ENCODE measurements around the gene C1orf105. TPM values are rescaled to one million over a fixed set of nuclear protein-coding genes. Genes with fewer than 3 reads are reported as not detected.

The C1orf105 gene
- total and polyA plus RNA-seq, 4 donors = 0.16 TPM; not detected in 3

DNA sequence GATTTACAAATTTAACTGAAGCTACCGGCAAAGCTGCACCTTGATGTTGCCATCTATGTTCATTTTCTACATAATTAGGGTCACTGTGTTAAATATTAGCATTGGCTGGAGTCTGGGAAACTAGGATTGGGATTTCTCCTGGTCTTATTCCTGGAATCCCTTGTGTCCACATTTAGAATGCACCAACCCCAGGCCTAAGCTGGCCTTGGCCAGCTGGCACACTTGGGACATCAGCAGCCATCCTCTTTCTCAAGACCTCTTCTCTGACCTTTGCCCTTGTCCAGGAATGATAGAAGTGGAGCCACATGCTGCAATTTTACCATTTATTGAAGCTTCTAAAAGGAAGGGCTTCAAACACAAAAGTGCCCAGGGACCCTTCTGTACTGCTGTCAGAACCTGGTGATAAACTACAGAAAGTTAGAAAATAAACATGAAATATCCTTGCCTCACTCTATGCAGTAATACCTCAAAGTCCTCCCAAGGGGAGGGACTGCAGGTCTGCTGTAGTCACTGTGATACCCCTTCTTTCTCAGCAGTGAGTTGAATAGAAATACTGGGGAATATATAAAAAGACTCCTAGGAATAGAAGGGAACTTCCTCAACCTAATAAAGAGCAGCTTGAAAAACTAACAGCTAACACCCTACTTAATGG is 37.1 kb downstream of the C1orf105 start:
- no peak overlapping the region for H3K9ac ChIP-seq (ENCODE audit: low read depth in 1 of 2, low read length in 2 of 2)
- no peak for DNase-seq (ENCODE audit: low spot score)
- H3K4me1 ChIP-seq (ENCODE audit: control insufficient read depth in 4 of 4, insufficient read depth in 4 of 4, low read length in 3 of 4) = no peaks in the 10 kb centered on the region
- H3K27me3 ChIP-seq (ENCODE audit: control insufficient read depth in 4 of 4, insufficient read depth in 4 of 4, low read length in 3 of 4) = no peaks in the 10 kb centered on the region
- 78% methylated on average over 1 of the region's 1 CpG for WGBS
- H3K36me3 ChIP-seq (ENCODE audit: control insufficient read depth in 4 of 4, insufficient read depth in 3 of 4, low read depth in 1 of 4, low read length in 3 of 4) = no peaks in the 10 kb centered on the region
- H3K27ac ChIP-seq (ENCODE audit: low read depth in 1 of 2, low read length in 2 of 2) = no peak overlapping the region
- no peak overlapping the region for H3K4me3 ChIP-seq (ENCODE audit: low read depth in 1 of 3, low read length in 3 of 3)
- H3K9me3 ChIP-seq (ENCODE audit: control insufficient read depth in 4 of 4, low read length in 3 of 4) = no peaks in the 10 kb centered on the region
- TF ChIP-seq HNF4A (conservative IDR thresholded peaks at IDR 0.05) (peak; percentile 14 to 40), JUND (IDR thresholded peaks at IDR 0.05) (no peak)

DNA sequence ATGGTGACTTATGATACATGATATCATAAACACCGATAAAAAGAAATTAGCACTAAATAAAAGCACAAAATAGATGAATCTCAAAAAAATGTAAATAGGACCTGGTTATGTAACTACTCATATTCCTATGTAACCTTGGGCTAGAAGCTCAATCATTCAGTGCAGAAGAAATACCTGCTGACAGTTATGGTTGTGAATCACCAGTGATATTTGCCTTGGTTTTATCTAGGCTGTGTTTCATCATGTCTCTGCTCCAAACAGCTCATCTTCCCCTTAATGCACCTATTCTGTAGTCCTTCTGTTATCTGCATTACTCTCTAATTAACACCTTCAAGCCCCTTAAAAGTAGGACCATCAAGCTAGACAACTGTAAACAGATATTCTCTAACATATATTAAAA is 39.7 kb downstream of the C1orf105 start:
- Histone ChIP-seq H3K4me3 (ENCODE audit: low read depth in 1 of 3, low read length in 3 of 3) (no peak overlapping the region), H3K9ac (ENCODE audit: low read depth in 1 of 2, low read length in 2 of 2) (no peak overlapping the region), H3K36me3 (ENCODE audit: control insufficient read depth in 4 of 4, insufficient read depth in 3 of 4, low read depth in 1 of 4, low read length in 3 of 4) (no peaks in the 10 kb centered on the region), H3K4me1 (ENCODE audit: control insufficient read depth in 4 of 4, insufficient read depth in 4 of 4, low read length in 3 of 4) (no peaks in the 10 kb centered on the region), H3K27ac (ENCODE audit: low read depth in 1 of 2, low read length in 2 of 2) (no peak overlapping the region), H3K9me3 (ENCODE audit: control insufficient read depth in 4 of 4, low read length in 3 of 4) (no peaks in the 10 kb centered on the region), H3K27me3 (ENCODE audit: control insufficient read depth in 4 of 4, insufficient read depth in 4 of 4, low read length in 3 of 4) (no peaks in the 10 kb centered on the region)
- WGBS = 97% methylated on average over 1 of the region's 1 CpG
- no peak for DNase-seq (ENCODE audit: low spot score)
- TF ChIP-seq RXRA (IDR thresholded peaks at IDR 0.05) = no peak
- TF ChIP-seq TAF1 (conservative IDR thresholded peaks at IDR 0.05) = no peak
- TF ChIP-seq, protein P1, sequence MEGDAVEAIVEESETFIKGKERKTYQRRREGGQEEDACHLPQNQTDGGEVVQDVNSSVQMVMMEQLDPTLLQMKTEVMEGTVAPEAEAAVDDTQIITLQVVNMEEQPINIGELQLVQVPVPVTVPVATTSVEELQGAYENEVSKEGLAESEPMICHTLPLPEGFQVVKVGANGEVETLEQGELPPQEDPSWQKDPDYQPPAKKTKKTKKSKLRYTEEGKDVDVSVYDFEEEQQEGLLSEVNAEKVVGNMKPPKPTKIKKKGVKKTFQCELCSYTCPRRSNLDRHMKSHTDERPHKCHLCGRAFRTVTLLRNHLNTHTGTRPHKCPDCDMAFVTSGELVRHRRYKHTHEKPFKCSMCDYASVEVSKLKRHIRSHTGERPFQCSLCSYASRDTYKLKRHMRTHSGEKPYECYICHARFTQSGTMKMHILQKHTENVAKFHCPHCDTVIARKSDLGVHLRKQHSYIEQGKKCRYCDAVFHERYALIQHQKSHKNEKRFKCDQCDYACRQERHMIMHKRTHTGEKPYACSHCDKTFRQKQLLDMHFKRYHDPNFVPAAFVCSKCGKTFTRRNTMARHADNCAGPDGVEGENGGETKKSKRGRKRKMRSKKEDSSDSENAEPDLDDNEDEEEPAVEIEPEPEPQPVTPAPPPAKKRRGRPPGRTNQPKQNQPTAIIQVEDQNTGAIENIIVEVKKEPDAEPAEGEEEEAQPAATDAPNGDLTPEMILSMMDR (IDR thresholded peaks at IDR 0.05; ENCODE audit: low read depth, low read length, missing input control) = no peak
- TF ChIP-seq YY1 (IDR thresholded peaks at IDR 0.05) = no peak
- TF ChIP-seq, protein P2, sequence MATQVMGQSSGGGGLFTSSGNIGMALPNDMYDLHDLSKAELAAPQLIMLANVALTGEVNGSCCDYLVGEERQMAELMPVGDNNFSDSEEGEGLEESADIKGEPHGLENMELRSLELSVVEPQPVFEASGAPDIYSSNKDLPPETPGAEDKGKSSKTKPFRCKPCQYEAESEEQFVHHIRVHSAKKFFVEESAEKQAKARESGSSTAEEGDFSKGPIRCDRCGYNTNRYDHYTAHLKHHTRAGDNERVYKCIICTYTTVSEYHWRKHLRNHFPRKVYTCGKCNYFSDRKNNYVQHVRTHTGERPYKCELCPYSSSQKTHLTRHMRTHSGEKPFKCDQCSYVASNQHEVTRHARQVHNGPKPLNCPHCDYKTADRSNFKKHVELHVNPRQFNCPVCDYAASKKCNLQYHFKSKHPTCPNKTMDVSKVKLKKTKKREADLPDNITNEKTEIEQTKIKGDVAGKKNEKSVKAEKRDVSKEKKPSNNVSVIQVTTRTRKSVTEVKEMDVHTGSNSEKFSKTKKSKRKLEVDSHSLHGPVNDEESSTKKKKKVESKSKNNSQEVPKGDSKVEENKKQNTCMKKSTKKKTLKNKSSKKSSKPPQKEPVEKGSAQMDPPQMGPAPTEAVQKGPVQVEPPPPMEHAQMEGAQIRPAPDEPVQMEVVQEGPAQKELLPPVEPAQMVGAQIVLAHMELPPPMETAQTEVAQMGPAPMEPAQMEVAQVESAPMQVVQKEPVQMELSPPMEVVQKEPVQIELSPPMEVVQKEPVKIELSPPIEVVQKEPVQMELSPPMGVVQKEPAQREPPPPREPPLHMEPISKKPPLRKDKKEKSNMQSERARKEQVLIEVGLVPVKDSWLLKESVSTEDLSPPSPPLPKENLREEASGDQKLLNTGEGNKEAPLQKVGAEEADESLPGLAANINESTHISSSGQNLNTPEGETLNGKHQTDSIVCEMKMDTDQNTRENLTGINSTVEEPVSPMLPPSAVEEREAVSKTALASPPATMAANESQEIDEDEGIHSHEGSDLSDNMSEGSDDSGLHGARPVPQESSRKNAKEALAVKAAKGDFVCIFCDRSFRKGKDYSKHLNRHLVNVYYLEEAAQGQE (IDR thresholded peaks at IDR 0.05) = no peak
- TF ChIP-seq FOXA1 (IDR thresholded peaks at IDR 0.05) = no peak
- TF ChIP-seq GABPA (IDR thresholded peaks at IDR 0.05 in 1 of 2, conservative IDR thresholded peaks at IDR 0.05 in 1 of 2) = no peak
- no peak for TF ChIP-seq HNF4G (IDR thresholded peaks at IDR 0.05)
- TF ChIP-seq EGR1 (IDR thresholded peaks at IDR 0.05; ENCODE audit: low read depth in 2 of 2) = no peak
- TF ChIP-seq, protein P3, sequence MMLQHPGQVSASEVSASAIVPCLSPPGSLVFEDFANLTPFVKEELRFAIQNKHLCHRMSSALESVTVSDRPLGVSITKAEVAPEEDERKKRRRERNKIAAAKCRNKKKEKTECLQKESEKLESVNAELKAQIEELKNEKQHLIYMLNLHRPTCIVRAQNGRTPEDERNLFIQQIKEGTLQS (IDR thresholded peaks at IDR 0.05) = no peak
- no peak for TF ChIP-seq RAD21 (IDR thresholded peaks at IDR 0.05)
- no peak for TF ChIP-seq HNF4A (conservative IDR thresholded peaks at IDR 0.05)
- no peak for TF ChIP-seq SP1 (IDR thresholded peaks at IDR 0.05)
- TF ChIP-seq, protein P4, sequence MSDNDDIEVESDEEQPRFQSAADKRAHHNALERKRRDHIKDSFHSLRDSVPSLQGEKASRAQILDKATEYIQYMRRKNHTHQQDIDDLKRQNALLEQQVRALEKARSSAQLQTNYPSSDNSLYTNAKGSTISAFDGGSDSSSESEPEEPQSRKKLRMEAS (IDR thresholded peaks at IDR 0.05) = no peak
- TF ChIP-seq NR2F2 (IDR thresholded peaks at IDR 0.05) = no peak
- no peak for TF ChIP-seq ZBTB33 (IDR thresholded peaks at IDR 0.05)
- no peak for TF ChIP-seq FOXA2 (IDR thresholded peaks at IDR 0.05)
- TF ChIP-seq JUND (IDR thresholded peaks at IDR 0.05) = no peak
